IMR-90 (cell line): ENCODE measurements around the gene PRR5. TPM values are rescaled to one million over a fixed set of nuclear protein-coding genes. Genes with fewer than 3 reads are reported as not detected.

Source experiments
- ATAC-seq: fragments of 200-7000 bp; cut with Tn5 transposase; 2 replicates; pipeline ENCODE4 v1.9.1; 2020; ENCODE audit warnings: low read depth, mild to moderate bottlenecking, moderate library complexity
- BruUV-seq: library from RNA; stranded (reverse); fragments of 400-500 nt; replicated peaks from 2 replicates; lab custom pipeline; 2021; lab: Mats Ljungman, UMichigan
- CTCF ChIA-PET: fragments of 300-600 bp; formaldehyde crosslinking; extraction: SDS; loops from one replicate; lab custom pipeline; 2021; ENCODE audit warnings: antibody characterized with exemption; lab: Yijun Ruan, JAX
- POLR2A ChIA-PET: fragments of 300-600 bp; sonication (Branson Sonifier 250); formaldehyde crosslinking; loops from one replicate; lab custom pipeline; 2022; ENCODE audit warnings: antibody characterized with exemption; ENCODE audit not compliant: unreplicated experiment; lab: Charles Lee
- DNase-seq: peaks from one replicate; pipeline ENCODE4 v3.0.0; 2013
- H2AFZ ChIP-seq: replicated peaks from 2 replicates; pipeline ENCODE3; 2013; ENCODE audit warnings: low read length, mild to moderate bottlenecking; ENCODE audit not compliant: poor library complexity
- H2AK5ac ChIP-seq: 2 replicates; pipeline ENCODE4 v1.6.1; 2013; ENCODE audit warnings: low read depth, low read length, inconsistent platforms
- H2AK9ac ChIP-seq: replicated peaks from 2 replicates; pipeline ENCODE3; 2013; ENCODE audit warnings: mild to moderate bottlenecking, low read depth, low read length, moderate library complexity; ENCODE audit not compliant: poor library complexity
- H2BK120ac ChIP-seq: 2 replicates; pipeline ENCODE4 v1.6.1; 2013; ENCODE audit warnings: low read depth, low read length, inconsistent platforms
- H2BK15ac ChIP-seq: 3 replicates; pipeline ENCODE4 v1.6.1; 2013; ENCODE audit warnings: low read depth, low read length, inconsistent platforms
- H2BK20ac ChIP-seq: 2 replicates; pipeline ENCODE4 v1.6.1; 2013; ENCODE audit warnings: low read depth, mild to moderate bottlenecking, inconsistent platforms, low read length, moderate library complexity
- H2BK5ac ChIP-seq: 2 replicates; pipeline ENCODE4 v1.6.1; 2013; ENCODE audit warnings: mild to moderate bottlenecking, low read depth, low read length, inconsistent platforms; ENCODE audit not compliant: poor library complexity, severe bottlenecking
- H3K14ac ChIP-seq: replicated peaks from 2 replicates; pipeline ENCODE4 v1.6.1; 2013; ENCODE audit warnings: low read depth, low read length, inconsistent platforms
- H3K18ac ChIP-seq: 2 replicates; pipeline ENCODE4 v1.6.1; 2013; ENCODE audit warnings: low read depth, low read length, control low read depth
- H3K23ac ChIP-seq: 2 replicates; pipeline ENCODE4 v1.6.1; 2013; ENCODE audit warnings: low read depth, low read length, inconsistent platforms
- H3K27ac ChIP-seq: 2 replicates; pipeline ENCODE4 v1.5.1; 2013; ENCODE audit warnings: mild to moderate bottlenecking, control low read depth, low read length; ENCODE audit not compliant: insufficient read depth
- H3K27me3 ChIP-seq: 2 replicates; pipeline ENCODE4 v1.6.1; 2013; ENCODE audit warnings: low read length; ENCODE audit not compliant: control insufficient read depth, insufficient read depth
- H3K36me3 ChIP-seq: 2 replicates; pipeline ENCODE4 v1.6.1; 2013; ENCODE audit warnings: low read length, mixed read lengths; ENCODE audit not compliant: control insufficient read depth, insufficient read depth
- H3K4ac ChIP-seq: 2 replicates; pipeline ENCODE4 v1.6.1; 2013; ENCODE audit warnings: low read depth, low read length, inconsistent platforms
- H3K4me1 ChIP-seq: 2 replicates; pipeline ENCODE4 v1.6.1; 2013; ENCODE audit warnings: low read length, mixed read lengths; ENCODE audit not compliant: control insufficient read depth, insufficient read depth
- H3K4me2 ChIP-seq: 2 replicates; pipeline ENCODE4 v1.6.1; 2013; ENCODE audit warnings: low read depth, mild to moderate bottlenecking, control low read depth, low read length, moderate library complexity
- H3K4me3 ChIP-seq: 2 replicates; pipeline ENCODE4 v1.5.1; 2013; ENCODE audit warnings: low read depth, mild to moderate bottlenecking, control low read depth, low read length, moderate library complexity; ENCODE audit not compliant: insufficient read depth
- H3K56ac ChIP-seq: 2 replicates; pipeline ENCODE4 v1.6.1; 2013; ENCODE audit warnings: low read length, inconsistent platforms; ENCODE audit not compliant: insufficient read depth; ENCODE audit errors: extremely low read depth
- H3K79me1 ChIP-seq, 2 experiments: 2 replicates each; pipeline ENCODE4 v1.6.1; 2013; ENCODE audit warnings: low read length in 2 of 2, inconsistent platforms in 1 of 2, low read depth in 1 of 2
- H3K9ac ChIP-seq: 2 replicates; pipeline ENCODE4 v1.6.1; 2013; ENCODE audit warnings: low read depth, low read length, control low read depth
- H3K9me1 ChIP-seq: 2 replicates; pipeline ENCODE4 v1.6.1; 2013; ENCODE audit warnings: low read length, inconsistent platforms; ENCODE audit not compliant: insufficient read depth
- H3K9me3 ChIP-seq: 2 replicates; pipeline ENCODE4 v1.6.1; 2013; ENCODE audit warnings: low read length; ENCODE audit not compliant: control insufficient read depth, insufficient read depth
- H4K20me1 ChIP-seq: 2 replicates; pipeline ENCODE4 v1.6.1; 2013; ENCODE audit warnings: low read length, inconsistent platforms; ENCODE audit not compliant: insufficient read depth
- H4K5ac ChIP-seq: 2 replicates; pipeline ENCODE4 v1.6.1; 2013; ENCODE audit warnings: mild to moderate bottlenecking, low read depth, low read length, control low read depth
- H4K8ac ChIP-seq, 2 experiments: 2 replicates each; pipeline ENCODE4 v1.6.1; 2013; ENCODE audit warnings: low read depth in 2 of 2, low read length in 2 of 2, control low read depth in 1 of 2, inconsistent platforms in 1 of 2
- H4K91ac ChIP-seq: 2 replicates; pipeline ENCODE4 v1.6.1; 2013; ENCODE audit warnings: low read depth, low read length, inconsistent platforms; ENCODE audit not compliant: insufficient read depth
- BHLHE40 ChIP-seq: fragments of 150-350 bp; IDR thresholded peaks from 2 replicates; pipeline ENCODE4 v1.6.1; 2016; ENCODE audit warnings: mild to moderate bottlenecking, low read depth, low read length
- CTCF ChIP-seq: conservative IDR thresholded peaks from 2 replicates; pipeline ENCODE4 v1.5.1; 2012; ENCODE audit warnings: mild to moderate bottlenecking, low read depth, low read length, improper control_type of control experiment
- FOS ChIP-seq: fragments of 150-350 bp; IDR thresholded peaks from 2 replicates; pipeline ENCODE4 v1.6.1; 2016; ENCODE audit warnings: low read depth, low read length
- MAZ ChIP-seq: IDR thresholded peaks from 2 replicates; pipeline ENCODE4 v1.6.1; 2012; ENCODE audit warnings: low read depth, mild to moderate bottlenecking, low read length, improper control_type of control experiment, moderate library complexity, borderline replicate concordance
- MXI1 ChIP-seq: IDR thresholded peaks from 2 replicates; pipeline ENCODE4 v1.6.1; 2012; ENCODE audit warnings: low read depth, mild to moderate bottlenecking, low read length, moderate library complexity, borderline replicate concordance
- NFE2L2 ChIP-seq: fragments of 150-350 bp; IDR thresholded peaks from 2 replicates; pipeline ENCODE4 v1.6.1; 2016; ENCODE audit warnings: low read depth, mild to moderate bottlenecking, low read length
- POLR2A ChIP-seq: IDR thresholded peaks from 2 replicates; pipeline ENCODE4 v1.6.1; 2012; ENCODE audit warnings: mild to moderate bottlenecking, low read depth, low read length
- RCOR1 ChIP-seq: IDR thresholded peaks from 2 replicates; pipeline ENCODE4 v1.6.1; 2012; ENCODE audit warnings: mild to moderate bottlenecking, low read length, improper control_type of control experiment; ENCODE audit not compliant: insufficient replicate concordance
- RFX5 ChIP-seq: IDR thresholded peaks from 2 replicates; pipeline ENCODE4 v1.8.0; 2012; ENCODE audit warnings: low read depth, mild to moderate bottlenecking, low read length, moderate library complexity
- SMC3 ChIP-seq: fragments of 150-350 bp; IDR thresholded peaks from 2 replicates; pipeline ENCODE4 v1.6.1; 2016; ENCODE audit warnings: low read depth, mild to moderate bottlenecking, antibody characterized with exemption, low read length, moderate library complexity
- USF2 ChIP-seq: fragments of 150-350 bp; IDR thresholded peaks from 2 replicates; pipeline ENCODE4 v1.6.1; 2017; ENCODE audit warnings: mild to moderate bottlenecking, antibody characterized with exemption, low read length, low read depth
- WGBS, 2 experiments: methylation state at CpG; one replicate each; pipeline versions ENCODE4 v1.1.5 to v1.1.7; 2013; ENCODE audit warnings: missing lambda C conversion rate in 2 of 2; ENCODE audit not compliant: insufficient read length in 1 of 2; ENCODE audit errors: extremely low coverage in 2 of 2; 5-methylcytosine and 5-hydroxymethylcytosine counted together
- dilution Hi-C: fragments of 300-500 bp; cut with HindIII; formaldehyde crosslinking; loops from one replicate; pipeline ENCODE4 v1.14.3; 2018; ENCODE audit warnings: low sequenced_read_pairs; ENCODE audit not compliant: unreplicated experiment
- in situ Hi-C: fragments of 300-500 bp; cut with MboI; formaldehyde crosslinking; loops from 3 replicates; pipeline ENCODE4 v1.14.3; 2019; ENCODE audit warnings: low sequenced_read_pairs, inconsistent platforms, mixed read lengths
- intact Hi-C: fragments of 100-400 bp; cut with micrococcal nuclease; formaldehyde crosslinking; loops from 2 replicates; pipeline ENCODE4 v1.10.0; 2022
- polyA plus RNA-seq, 3 experiments: library from polyadenylated mRNA; depleted of rRNA; stranded (reverse); fragments of >200 nt; gene quantifications; 2 replicates each; pipeline ENCODE4 v1.2.3, GENCODE V29; 2012; ENCODE audit warnings: low replicate concordance in 1 of 3
- total RNA-seq: library from RNA; depleted of rRNA; stranded (reverse); fragments of >200 nt; gene quantifications from 2 replicates; pipeline ENCODE4 v1.2.3, GENCODE V29; 2012

PRR5 gene
- total and polyA plus RNA-seq, 2 of the 4 experiments (the other 2 are of a cell fraction), result 8.1 to 24.3 TPM

GRCh38 chr22:44764373-44764772 is 62.4 kb downstream of the PRR5 start:
- dilution Hi-C loops, result no loop called here
- ATAC-seq, result no peak
- H3K27me3 ChIP-seq, result peaks cover 45% of the 10 kb centered on the region

More at GRCh38 chr22:44764373-44764772, 62.4 kb downstream of the PRR5 start:
- ChIA-PET POLR2A (no interaction called here), CTCF (no interaction called here)
- no peak overlapping the region for H2AK9ac ChIP-seq
- H2AFZ ChIP-seq, result no peak overlapping the region
- H2BK15ac ChIP-seq, result no peak overlapping the region
- no peaks in the 10 kb centered on the region for H4K20me1 ChIP-seq
- no peaks in the 10 kb centered on the region for H3K9me3 ChIP-seq
- TF ChIP-seq CTCF, result no peak
- TF ChIP-seq RCOR1, result no peak
- TF ChIP-seq MXI1, result no peak
- TF ChIP-seq POLR2A, result no peak
- TF ChIP-seq BHLHE40, result no peak
- no peak for TF ChIP-seq NFE2L2
- no peak for TF ChIP-seq USF2
- no peak for TF ChIP-seq RFX5
- no peak for TF ChIP-seq FOS
- TF ChIP-seq MAZ, result no peak
- TF ChIP-seq SMC3, result no peak
- no peak overlapping the region for H3K18ac ChIP-seq
- in situ Hi-C loops (no loop called here), intact Hi-C loops (no loop called here)
- H3K23ac ChIP-seq, result no peak overlapping the region
- no peak overlapping the region for H4K91ac ChIP-seq
- H3K4ac ChIP-seq, result no peak overlapping the region
- H2AK5ac ChIP-seq, result no peak overlapping the region
- BruUV-seq, result no TSS peak
- H2BK120ac ChIP-seq, result no peak overlapping the region
- DNase-seq, result no peak
- H3K4me2 ChIP-seq, result no peak overlapping the region
- WGBS, 2 experiments, result 74% methylated on average over 12 of the region's 17 CpGs; no CpG with 5 or more reads in 1 of the 2 experiments
- H2BK5ac ChIP-seq, result no peak overlapping the region
- no peak overlapping the region for H3K27ac ChIP-seq
- H3K36me3 ChIP-seq, result no peaks in the 10 kb centered on the region
- no peak overlapping the region for H3K56ac ChIP-seq
- H4K8ac ChIP-seq, result no peak overlapping the region
- H4K5ac ChIP-seq, result no peak overlapping the region
- no peak overlapping the region for H3K4me3 ChIP-seq
- no peaks in the 10 kb centered on the region for H3K4me1 ChIP-seq
- no peak overlapping the region for H3K14ac ChIP-seq
- H3K9me1 ChIP-seq, result peaks cover 2% of the 10 kb centered on the region; the same call in 1 of the 2 replicates
- H3K79me1 ChIP-seq, result no peaks in the 10 kb centered on the region
- no peak overlapping the region for H3K9ac ChIP-seq
- H2BK20ac ChIP-seq, result no peak overlapping the region
